GM12801 (cell line): ENCODE results near the gene NMNAT1.

Source experiments
- TF ChIP-seq, protein P1 (sequence below): IDR thresholded peaks from one replicate; pipeline ENCODE4 v1.5.1; 2011; ENCODE audit warnings: control low read depth; ENCODE audit not compliant: insufficient read length; ENCODE audit errors: extremely low read depth

Gene NMNAT1

DNA sequence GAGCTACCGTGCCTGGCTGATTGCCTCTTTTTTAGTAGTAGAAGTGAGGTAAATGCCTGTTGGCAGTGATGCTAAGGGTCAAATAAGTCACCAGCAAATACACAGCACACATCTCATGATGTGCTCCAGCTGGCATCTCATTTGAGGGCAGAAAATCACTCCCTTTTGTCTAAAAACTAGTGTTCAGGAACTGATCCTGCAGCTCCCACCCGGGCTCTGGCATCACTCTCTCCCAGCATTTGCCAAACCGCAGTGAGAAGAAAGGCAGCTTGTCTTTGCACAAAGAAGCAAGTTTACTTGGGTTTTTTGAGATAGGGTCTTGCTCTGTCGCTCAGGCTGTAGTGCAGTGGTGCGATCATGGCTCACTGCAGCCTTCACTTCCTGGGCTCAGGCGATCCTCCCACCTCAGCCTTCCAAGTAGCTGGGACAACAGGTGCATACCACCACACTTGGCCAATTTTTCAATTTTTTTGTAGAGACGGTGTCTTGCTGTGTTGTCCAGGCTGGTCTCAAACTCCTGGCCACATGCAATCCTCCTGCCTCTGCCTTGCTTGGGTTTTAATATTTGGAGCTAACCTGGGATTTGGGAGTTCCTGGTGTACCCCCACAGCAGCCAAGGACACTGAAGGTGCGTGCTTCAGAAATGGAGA lies 57.9 kb downstream of the NMNAT1 start:
- TF ChIP-seq, protein P1, sequence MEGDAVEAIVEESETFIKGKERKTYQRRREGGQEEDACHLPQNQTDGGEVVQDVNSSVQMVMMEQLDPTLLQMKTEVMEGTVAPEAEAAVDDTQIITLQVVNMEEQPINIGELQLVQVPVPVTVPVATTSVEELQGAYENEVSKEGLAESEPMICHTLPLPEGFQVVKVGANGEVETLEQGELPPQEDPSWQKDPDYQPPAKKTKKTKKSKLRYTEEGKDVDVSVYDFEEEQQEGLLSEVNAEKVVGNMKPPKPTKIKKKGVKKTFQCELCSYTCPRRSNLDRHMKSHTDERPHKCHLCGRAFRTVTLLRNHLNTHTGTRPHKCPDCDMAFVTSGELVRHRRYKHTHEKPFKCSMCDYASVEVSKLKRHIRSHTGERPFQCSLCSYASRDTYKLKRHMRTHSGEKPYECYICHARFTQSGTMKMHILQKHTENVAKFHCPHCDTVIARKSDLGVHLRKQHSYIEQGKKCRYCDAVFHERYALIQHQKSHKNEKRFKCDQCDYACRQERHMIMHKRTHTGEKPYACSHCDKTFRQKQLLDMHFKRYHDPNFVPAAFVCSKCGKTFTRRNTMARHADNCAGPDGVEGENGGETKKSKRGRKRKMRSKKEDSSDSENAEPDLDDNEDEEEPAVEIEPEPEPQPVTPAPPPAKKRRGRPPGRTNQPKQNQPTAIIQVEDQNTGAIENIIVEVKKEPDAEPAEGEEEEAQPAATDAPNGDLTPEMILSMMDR: no peak

DNA sequence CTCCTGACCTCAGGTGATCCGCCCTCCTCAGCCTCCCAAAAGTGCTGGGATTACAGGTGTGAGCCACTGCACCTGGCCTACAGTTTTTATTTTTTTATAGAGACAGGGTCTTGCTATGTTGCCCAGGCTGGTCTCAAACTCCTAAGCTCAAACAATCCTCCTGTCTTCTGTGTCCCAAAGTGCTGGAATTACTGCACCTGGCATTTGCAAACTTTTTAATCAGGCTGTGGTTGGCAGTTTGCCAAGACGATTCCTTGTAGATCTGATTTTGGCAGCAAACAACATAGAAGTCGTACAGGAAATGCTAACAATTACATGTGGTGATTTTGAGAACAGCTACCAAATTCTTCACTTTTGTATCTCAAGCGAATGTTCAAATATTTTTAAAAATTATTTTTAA lies 63.9 kb downstream of the NMNAT1 start:
- TF ChIP-seq, protein P1: no peak

DNA sequence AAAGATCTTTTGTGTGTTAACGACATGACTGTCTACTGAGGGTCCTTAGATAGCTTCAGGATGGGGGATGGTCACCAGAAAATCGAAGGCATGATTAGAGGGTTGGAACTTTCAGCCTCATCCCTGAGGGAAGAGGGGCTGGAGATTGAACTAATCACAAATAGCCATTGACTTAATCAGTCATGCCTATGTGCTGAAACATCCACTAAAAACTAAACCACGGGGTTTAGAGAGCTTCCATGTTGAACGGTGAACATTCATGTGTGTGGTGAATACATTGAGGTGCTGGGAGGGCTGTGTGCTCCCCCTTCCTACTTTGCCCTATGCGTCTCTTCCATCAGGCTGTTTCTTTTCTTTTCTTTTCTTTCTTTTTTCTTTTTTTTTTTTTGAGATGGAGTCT lies 70.7 kb downstream of the NMNAT1 start:
- TF ChIP-seq, protein P1: no peak

DNA sequence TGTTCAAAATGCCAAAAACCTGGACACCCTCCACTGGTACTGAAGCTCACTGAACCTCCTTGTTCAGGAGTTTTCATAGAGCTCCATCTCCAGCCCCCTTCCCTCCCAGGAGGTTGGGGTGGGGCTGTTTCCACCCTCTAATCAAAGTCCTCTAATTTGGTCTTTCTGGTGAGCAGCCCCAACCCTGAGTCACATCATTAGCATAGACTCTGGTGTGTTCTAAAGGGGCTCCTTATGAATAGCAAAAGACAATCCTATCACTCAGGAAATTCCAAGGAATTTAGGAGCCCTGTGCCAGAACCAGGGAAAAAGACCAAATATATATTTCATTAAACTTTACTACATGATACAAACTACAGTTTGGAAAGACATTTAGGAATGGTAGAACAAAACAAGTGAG lies 76.3 kb downstream of the NMNAT1 start:
- TF ChIP-seq, protein P1: no peak

DNA sequence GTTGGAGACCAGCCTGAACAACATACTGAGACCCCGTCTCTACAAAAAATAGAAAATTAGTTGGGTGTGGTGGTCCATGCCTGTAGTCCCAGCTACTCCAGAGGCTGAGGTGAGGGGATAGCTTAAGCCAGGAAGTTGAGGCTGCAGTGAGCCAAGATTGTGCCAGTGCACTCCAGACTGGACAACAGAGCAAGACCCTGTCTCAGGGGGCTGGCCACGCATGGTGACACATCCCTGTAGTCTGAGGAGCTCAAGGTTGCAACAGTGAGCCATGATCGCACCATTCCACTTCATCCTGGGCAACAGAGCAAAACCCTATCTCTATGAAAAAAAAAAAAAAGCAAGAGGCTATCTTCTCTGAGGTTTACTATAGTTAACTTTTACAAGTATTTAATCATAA lies 76.8 kb downstream of the NMNAT1 start:
- TF ChIP-seq, protein P1: no peak

DNA sequence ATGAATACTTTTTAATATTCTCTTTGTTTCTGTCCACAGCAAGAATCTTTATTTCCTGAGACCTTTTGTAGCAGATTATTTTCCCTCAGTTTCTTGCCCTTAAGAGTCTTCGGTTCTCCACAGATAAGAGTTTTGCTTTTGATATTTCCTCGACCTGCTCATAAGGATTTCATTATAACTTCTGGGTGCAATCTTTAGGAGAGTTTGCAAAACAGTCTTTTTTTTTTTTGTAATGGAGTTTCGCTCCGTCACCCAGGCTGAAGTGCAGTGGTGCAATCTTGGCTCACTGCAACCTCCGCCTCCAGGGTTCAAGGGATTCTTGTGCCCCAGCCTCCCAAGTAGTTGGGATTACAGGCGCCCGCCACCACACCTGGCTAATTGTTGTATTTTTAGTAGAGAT lies 79.4 kb downstream of the NMNAT1 start:
- TF ChIP-seq, protein P1: no peak

DNA sequence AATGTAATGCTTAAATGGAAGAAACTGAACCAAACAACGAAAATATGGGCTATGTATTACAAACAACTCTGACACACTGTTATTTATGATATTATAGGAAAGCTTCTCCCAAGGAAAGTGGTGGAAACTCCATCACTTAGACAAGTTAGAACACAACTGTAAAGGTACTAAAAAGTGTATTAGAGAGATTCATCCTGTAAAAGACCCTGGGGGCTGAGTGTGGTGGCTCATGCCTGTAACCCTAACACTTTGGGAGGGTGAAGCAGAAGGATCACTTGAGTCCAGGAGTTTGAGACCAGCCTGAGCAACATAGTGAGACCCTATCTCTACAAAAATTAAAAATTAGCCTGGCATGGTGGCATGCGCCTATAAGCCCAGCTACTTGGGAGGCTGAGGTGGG lies 82.1 kb downstream of the NMNAT1 start:
- TF ChIP-seq, protein P1: no peak
